ENCODE data around the gene PSD4. TPM values are rescaled to one million over a fixed set of nuclear protein-coding genes. Genes with fewer than 3 reads are reported as not detected.

The PSD4 gene
- total and polyA plus RNA-seq, 2 of the 4 experiments (the other 2 are of a cell fraction), result 0.36 to 0.70 TPM

GRCh38 chr2:113184531-113185230, 10.9 kb downstream of the PSD4 start:
- Histone ChIP-seq H3K4ac (ENCODE audit: low read depth, low read length) (no peak overlapping the region), H3K9me3 (ENCODE audit: control insufficient read depth, insufficient read depth, low read length) (no peaks in the 10 kb centered on the region), H3K4me1 (ENCODE audit: control insufficient read depth, insufficient read depth, low read length) (no peaks in the 10 kb centered on the region), H3K9ac (ENCODE audit: low read depth, low read length) (no peak overlapping the region), H3K9me1 (ENCODE audit: insufficient read depth, low read length) (peaks cover 3% of the 10 kb centered on the region; the same call in 1 of the 2 replicates), H2BK20ac (ENCODE audit: low read depth, low read length) (no peak overlapping the region), H2AK5ac (ENCODE audit: low read depth, low read length) (no peak overlapping the region), H3K36me3 (ENCODE audit: control insufficient read depth, insufficient read depth, low read length) (no peaks in the 10 kb centered on the region), H3K27me3 (ENCODE audit: control insufficient read depth, insufficient read depth, low read length) (peaks cover 23% of the 10 kb centered on the region; the same call in 1 of the 2 replicates), H2AFZ (replicated peaks; ENCODE audit: low read length, poor library complexity) (no peak overlapping the region), H4K8ac (ENCODE audit: low read depth in 2 of 2, low read length in 2 of 2) (no peak overlapping the region), H2BK5ac (ENCODE audit: low read depth, low read length, poor library complexity, severe bottlenecking) (no peak overlapping the region), H4K20me1 (ENCODE audit: insufficient read depth, low read length) (no peaks in the 10 kb centered on the region), H3K18ac (ENCODE audit: low read depth, low read length) (no peak overlapping the region), H2AK9ac (replicated peaks; ENCODE audit: low read depth, low read length, poor library complexity) (no peak overlapping the region), H3K27ac (ENCODE audit: insufficient read depth, low read length) (no peak overlapping the region), H4K5ac (ENCODE audit: low read depth, low read length) (no peak overlapping the region), H2BK120ac (ENCODE audit: low read depth, low read length) (no peak overlapping the region), H3K56ac (ENCODE audit: extremely low read depth, insufficient read depth, low read length) (no peak overlapping the region), H3K23ac (ENCODE audit: low read depth, low read length) (no peak overlapping the region), H3K79me1 (ENCODE audit: low read depth in 1 of 2, low read length in 2 of 2) (no peaks in the 10 kb centered on the region), H2BK15ac (ENCODE audit: low read depth, low read length) (no peak overlapping the region), H3K4me2 (ENCODE audit: low read depth, low read length) (no peak overlapping the region), H3K14ac (replicated peaks; ENCODE audit: low read depth, low read length) (no peak overlapping the region), H3K4me3 (ENCODE audit: insufficient read depth, low read depth, low read length) (no peak overlapping the region), H4K91ac (ENCODE audit: insufficient read depth, low read depth, low read length) (no peak overlapping the region)
- dilution Hi-C loops (cut with HindIII; ENCODE audit: low sequenced_read_pairs, unreplicated experiment), result no loop called here
- POLR2A ChIA-PET (ENCODE audit: unreplicated experiment), result no interaction called here
- DNase-seq (no peak), ATAC-seq (ENCODE audit: low read depth) (no peak)
- intact Hi-C loops (cut with micrococcal nuclease), result no loop called here
- no TSS peak for BruUV-seq (replicated peaks)
- CTCF ChIA-PET, result interaction anchor here (1.4 kb wide), 1 partner anchor 14 kb away, joined by 4 read pairs; no protein-coding TSS in a partner anchor
- in situ Hi-C loops (cut with MboI; ENCODE audit: low sequenced_read_pairs), result no loop called here
- TF ChIP-seq CEBPB (IDR thresholded peaks at IDR 0.05; ENCODE audit: low read depth, low read length), result no peak
- no peak for TF ChIP-seq RCOR1 (IDR thresholded peaks at IDR 0.05; ENCODE audit: insufficient replicate concordance, low read length)
- no peak for TF ChIP-seq USF2 (IDR thresholded peaks at IDR 0.05; ENCODE audit: low read depth, low read length)
- TF ChIP-seq POLR2A (IDR thresholded peaks at IDR 0.05; ENCODE audit: low read depth, low read length), result no peak
- TF ChIP-seq FOS (IDR thresholded peaks at IDR 0.05; ENCODE audit: low read depth, low read length), result no peak
- TF ChIP-seq SMC3 (IDR thresholded peaks at IDR 0.05; ENCODE audit: low read depth, low read length), result no peak
- TF ChIP-seq CTCF (conservative IDR thresholded peaks at IDR 0.05; ENCODE audit: low read depth, low read length), result no peak
- no peak for TF ChIP-seq BHLHE40 (IDR thresholded peaks at IDR 0.05; ENCODE audit: low read depth, low read length)
- no peak for TF ChIP-seq NFE2L2 (IDR thresholded peaks at IDR 0.05; ENCODE audit: low read depth, low read length)
- no peak for TF ChIP-seq CHD1 (IDR thresholded peaks at IDR 0.05; ENCODE audit: low read depth, low read length)
- TF ChIP-seq RFX5 (IDR thresholded peaks at IDR 0.05; ENCODE audit: low read depth, low read length), result no peak
- TF ChIP-seq RAD21 (IDR thresholded peaks at IDR 0.05; ENCODE audit: low read length), result no peak
- TF ChIP-seq ELK1 (IDR thresholded peaks at IDR 0.05; ENCODE audit: borderline replicate concordance, low read depth, low read length), result no peak
- no peak for TF ChIP-seq MXI1 (IDR thresholded peaks at IDR 0.05; ENCODE audit: borderline replicate concordance, low read depth, low read length)
- no peak for TF ChIP-seq MAFK (IDR thresholded peaks at IDR 0.05; ENCODE audit: low read depth, low read length)
- TF ChIP-seq MAZ (IDR thresholded peaks at IDR 0.05; ENCODE audit: borderline replicate concordance, low read depth, low read length), result no peak
- 50% methylated on average over 2 of the region's 8 CpGs; no CpG with 5 or more reads in 1 of the 2 experiments for whole genome bisulfite sequencing, 2 experiments (ENCODE audit: extremely low coverage in 2 of 2, insufficient read length in 1 of 2)
